Measurements from ENCODE around the gene RORC. TPM values are rescaled to one million over a fixed set of nuclear protein-coding genes. Genes with fewer than 3 reads are reported as not detected.
"Not testable (repeated sequence)": the region's sequence is repeated elsewhere in the genome, so short reads cannot be mapped to it uniquely, and the experiment has no call there.

RORC gene
- total RNA-seq, 1 experiment from 2014 or later: 0.24 TPM

GRCh38 chr1:151790940-151791651 lies 40.5 kb downstream of the RORC start:
- in situ Hi-C loops (cut with HindIII; ENCODE audit: low pct_unique_long_range_greater_than_20kb, low sequenced_read_pairs): no loop called here
- no peak for DNase-seq (ENCODE audit: low read depth)

GRCh38 chr1:151790071-151790939 lies 41.3 kb downstream of the RORC start, which contains the start of gene TDRKH:
TSS of gene TDRKH (minus strand) at chr1:151790500. CDS start at chr1:151783022, 7,478 bp downstream.
- DNase-seq (ENCODE audit: low read depth): peak; percentile 99
- in situ Hi-C loops (cut with HindIII; ENCODE audit: low pct_unique_long_range_greater_than_20kb, low sequenced_read_pairs): no loop called here

GRCh38 chr1:151787689-151788088 lies 43.9 kb downstream of the RORC start:
- DNase-seq (ENCODE audit: low read depth): no peak
- in situ Hi-C loops (cut with HindIII; ENCODE audit: low pct_unique_long_range_greater_than_20kb, low sequenced_read_pairs): no loop called here

GRCh38 chr1:151783796-151784195 lies 47.8 kb downstream of the RORC start:
- in situ Hi-C loops (cut with HindIII; ENCODE audit: low pct_unique_long_range_greater_than_20kb, low sequenced_read_pairs): no loop called here
- no peak for DNase-seq (ENCODE audit: low read depth)

- in situ Hi-C loops (cut with HindIII; ENCODE audit: low pct_unique_long_range_greater_than_20kb, low sequenced_read_pairs): no loop called here
- no peak for DNase-seq (ENCODE audit: low read depth)
Measured at GRCh38 chr1:151782741-151783140, 48.9 kb downstream of the RORC start.

GRCh38 chr1:151782026-151782425 lies 49.6 kb downstream of the RORC start:
- in situ Hi-C loops (cut with HindIII; ENCODE audit: low pct_unique_long_range_greater_than_20kb, low sequenced_read_pairs); DNase-seq (ENCODE audit: low read depth): not testable (repeated sequence)

GRCh38 chr1:151780736-151781135 lies 50.9 kb downstream of the RORC start:
- in situ Hi-C loops (cut with HindIII; ENCODE audit: low pct_unique_long_range_greater_than_20kb, low sequenced_read_pairs); DNase-seq (ENCODE audit: low read depth): not testable (repeated sequence)

GRCh38 chr1:151779852-151780251 lies 51.8 kb downstream of the RORC start:
- no peak for DNase-seq (ENCODE audit: low read depth)
- in situ Hi-C loops (cut with HindIII; ENCODE audit: low pct_unique_long_range_greater_than_20kb, low sequenced_read_pairs): no loop called here

GRCh38 chr1:151777317-151777716 lies 54.3 kb downstream of the RORC start:
- no peak for DNase-seq (ENCODE audit: low read depth)
- in situ Hi-C loops (cut with HindIII; ENCODE audit: low pct_unique_long_range_greater_than_20kb, low sequenced_read_pairs): no loop called here

GRCh38 chr1:151776665-151777062 lies 54.9 kb downstream of the RORC start:
- in situ Hi-C loops (cut with HindIII; ENCODE audit: low pct_unique_long_range_greater_than_20kb, low sequenced_read_pairs): no loop called here
- no peak for DNase-seq (ENCODE audit: low read depth)

- in situ Hi-C loops (cut with HindIII; ENCODE audit: low pct_unique_long_range_greater_than_20kb, low sequenced_read_pairs): no loop called here
- DNase-seq (ENCODE audit: low read depth): no peak
Measured at GRCh38 chr1:151775894-151776664, 55.5 kb downstream of the RORC start.

GRCh38 chr1:151774256-151774922 lies 57.2 kb downstream of the RORC start:
- DNase-seq (ENCODE audit: low read depth): no peak
- in situ Hi-C loops (cut with HindIII; ENCODE audit: low pct_unique_long_range_greater_than_20kb, low sequenced_read_pairs): no loop called here

- in situ Hi-C loops (cut with HindIII; ENCODE audit: low pct_unique_long_range_greater_than_20kb, low sequenced_read_pairs): no loop called here
- DNase-seq (ENCODE audit: low read depth): peak; percentile 79
Measured at GRCh38 chr1:151773702-151774101, 57.9 kb downstream of the RORC start.

GRCh38 chr1:151769270-151769669 lies 62.3 kb downstream of the RORC start:
- DNase-seq (ENCODE audit: low read depth); in situ Hi-C loops (cut with HindIII; ENCODE audit: low pct_unique_long_range_greater_than_20kb, low sequenced_read_pairs): not testable (repeated sequence)

GRCh38 chr1:151768351-151769066 lies 63.1 kb downstream of the RORC start:
- DNase-seq (ENCODE audit: low read depth); in situ Hi-C loops (cut with HindIII; ENCODE audit: low pct_unique_long_range_greater_than_20kb, low sequenced_read_pairs): not testable (repeated sequence)

GRCh38 chr1:151763990-151764389 lies 67.6 kb downstream of the RORC start:
- DNase-seq (ENCODE audit: low read depth): no peak
- in situ Hi-C loops (cut with HindIII; ENCODE audit: low pct_unique_long_range_greater_than_20kb, low sequenced_read_pairs): no loop called here
